NCI-H1105 (cell line): ENCODE data around the gene SYT15.
"Not testable (repeated sequence)": the region's sequence is repeated elsewhere in the genome, so short reads cannot be mapped to it uniquely, and the experiment has no call there.

Experiments
- DNase-seq: peaks from one replicate; lab custom pipeline; 2025; lab: John Stamatoyannopoulos, UW

The SYT15 gene

GRCh38 chr10:46556515-46557318, 22.2 kb upstream of the SYT15 start, which contains the start of gene GPRIN2:
Gene GPRIN2 (minus strand): TSS chr10:46556658. CDS start chr10:46550736, 5,922 bp downstream.
- DNase-seq: no peak

GRCh38 chr10:46557319-46558121, 21.4 kb upstream of the SYT15 start:
- DNase-seq: no peak

- DNase-seq: no peak
Observed at GRCh38 chr10:46558122-46558391, 20.9 kb upstream of the SYT15 start.

GRCh38 chr10:46558392-46559185, 20.3 kb upstream of the SYT15 start:
- DNase-seq: no peak

- DNase-seq: no peak
Observed at GRCh38 chr10:46559231-46559671, 19.7 kb upstream of the SYT15 start.

DNA sequence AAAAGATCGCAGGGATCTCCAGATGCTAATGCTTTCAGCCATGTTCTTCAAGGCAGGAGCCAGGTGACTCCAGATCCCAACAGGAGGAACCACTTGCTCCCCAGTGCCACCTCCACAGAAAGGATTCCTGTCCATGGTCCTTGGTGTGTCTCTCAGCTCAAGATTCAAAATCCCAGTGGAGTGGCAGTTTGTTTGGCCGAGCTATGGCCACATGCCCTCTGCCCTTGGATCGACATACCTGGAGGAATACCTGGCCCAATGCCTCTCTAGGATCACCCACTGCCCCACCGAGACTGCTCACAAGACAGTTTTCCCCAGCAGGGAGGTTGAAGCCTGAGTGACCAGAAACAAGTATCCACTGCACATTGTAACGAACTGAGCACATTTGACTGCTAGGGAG, 18.5 kb upstream of the SYT15 start:
- no peak for DNase-seq

- no peak for DNase-seq
Observed at GRCh38 chr10:46560952-46561351, 18.0 kb upstream of the SYT15 start.

- DNase-seq: not testable (repeated sequence)
Observed at GRCh38 chr10:46565591-46566332, 13.2 kb upstream of the SYT15 start.

DNA sequence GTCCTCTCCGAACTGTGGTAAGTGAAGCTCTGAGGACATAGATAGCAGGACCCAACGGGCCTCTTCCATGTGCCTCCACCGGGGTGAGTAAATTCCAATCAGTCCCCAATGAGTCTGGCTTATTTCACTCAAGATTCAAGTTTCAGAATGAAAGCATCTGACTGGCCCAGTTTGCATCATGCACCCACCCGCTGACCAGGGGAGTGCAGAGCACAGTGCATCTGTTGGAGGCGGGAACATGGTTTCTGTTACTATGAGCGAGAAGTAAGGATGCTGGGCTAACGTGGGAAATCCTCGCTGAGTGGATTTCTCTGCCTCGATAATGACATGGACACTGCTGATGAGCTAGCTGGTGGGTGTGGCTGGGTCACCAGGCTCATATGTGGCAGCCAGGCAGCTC, 11.8 kb upstream of the SYT15 start:
- DNase-seq: not testable (repeated sequence)

DNA sequence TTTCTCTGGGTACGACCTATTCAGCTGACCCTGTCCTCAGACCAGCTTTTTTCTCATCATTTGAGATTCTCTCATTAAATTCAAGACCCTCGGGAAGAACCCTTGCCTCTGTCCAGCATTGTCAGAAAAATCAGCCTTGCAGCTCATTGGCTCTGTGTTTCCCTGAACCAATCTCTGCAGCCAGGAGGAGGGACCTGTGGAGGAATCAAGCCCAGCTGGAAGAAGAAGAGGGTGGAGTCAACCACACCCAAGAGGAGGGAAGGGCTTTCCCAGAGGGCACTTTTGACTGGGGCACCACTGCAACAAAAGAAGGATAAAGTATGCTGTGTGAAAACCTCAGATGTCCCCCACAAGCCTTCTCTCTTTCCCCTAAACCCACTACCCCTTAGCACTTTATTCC, 8.3 kb upstream of the SYT15 start:
- not testable (repeated sequence) for DNase-seq

DNA sequence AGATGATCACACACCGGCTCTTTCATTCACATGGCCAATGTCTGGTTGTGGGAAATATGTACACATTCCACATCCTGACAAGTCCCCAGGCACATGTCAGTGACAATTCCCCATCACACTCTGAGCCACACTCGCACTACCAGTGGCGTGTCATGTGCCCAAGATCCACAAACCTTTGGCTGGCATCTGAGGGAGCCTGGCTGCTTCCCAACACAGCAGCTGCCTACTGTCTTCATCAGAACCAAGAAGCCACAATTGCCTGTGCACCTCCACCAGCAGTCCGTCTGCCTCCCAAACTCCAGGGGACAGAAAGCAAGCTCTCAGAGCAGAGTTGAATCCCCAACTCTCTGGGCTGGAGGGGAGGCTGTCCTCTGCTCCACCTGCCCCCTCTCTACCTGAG, 6.2 kb upstream of the SYT15 start:
- DNase-seq: not testable (repeated sequence)

DNA sequence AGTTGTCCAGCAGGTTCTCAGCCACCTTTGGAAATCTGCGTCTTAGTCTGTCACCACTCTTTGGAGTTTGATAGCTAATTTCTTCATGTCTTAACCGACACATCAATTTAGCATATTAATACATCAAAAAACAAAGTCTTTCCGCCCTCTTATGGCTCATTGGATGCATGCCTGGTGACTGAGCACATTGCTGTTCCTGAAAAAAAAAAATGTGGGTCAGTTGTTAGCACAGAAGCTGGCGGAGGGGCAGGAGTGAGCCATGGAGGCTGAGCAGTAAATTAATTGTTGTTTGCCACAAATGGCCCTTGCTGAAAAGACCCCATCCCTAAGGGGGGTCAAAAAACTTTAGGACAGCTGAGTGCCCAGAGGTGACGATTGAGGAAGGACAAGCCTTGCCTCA, 5.6 kb upstream of the SYT15 start:
- DNase-seq: not testable (repeated sequence)

DNA sequence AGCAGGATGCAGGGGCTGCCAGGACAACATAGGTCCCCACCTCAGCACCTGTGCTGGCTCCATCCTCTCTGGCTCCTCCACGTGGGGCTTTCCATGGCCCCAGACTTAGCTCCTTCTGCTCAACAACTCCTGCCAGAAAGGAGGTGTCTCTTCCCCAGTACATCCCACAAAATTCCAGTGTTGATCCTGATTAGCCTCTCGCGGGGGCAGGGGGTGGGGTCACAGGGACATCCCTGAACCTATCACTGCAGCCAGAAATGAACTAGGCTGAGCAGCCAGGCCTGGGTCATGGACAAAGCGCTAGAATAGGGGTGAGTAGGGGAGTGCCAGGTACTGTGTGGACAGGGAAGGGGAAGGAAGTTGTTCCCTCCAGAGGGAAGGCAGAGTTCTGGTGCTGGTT, 5.0 kb upstream of the SYT15 start:
- DNase-seq: not testable (repeated sequence)

DNA sequence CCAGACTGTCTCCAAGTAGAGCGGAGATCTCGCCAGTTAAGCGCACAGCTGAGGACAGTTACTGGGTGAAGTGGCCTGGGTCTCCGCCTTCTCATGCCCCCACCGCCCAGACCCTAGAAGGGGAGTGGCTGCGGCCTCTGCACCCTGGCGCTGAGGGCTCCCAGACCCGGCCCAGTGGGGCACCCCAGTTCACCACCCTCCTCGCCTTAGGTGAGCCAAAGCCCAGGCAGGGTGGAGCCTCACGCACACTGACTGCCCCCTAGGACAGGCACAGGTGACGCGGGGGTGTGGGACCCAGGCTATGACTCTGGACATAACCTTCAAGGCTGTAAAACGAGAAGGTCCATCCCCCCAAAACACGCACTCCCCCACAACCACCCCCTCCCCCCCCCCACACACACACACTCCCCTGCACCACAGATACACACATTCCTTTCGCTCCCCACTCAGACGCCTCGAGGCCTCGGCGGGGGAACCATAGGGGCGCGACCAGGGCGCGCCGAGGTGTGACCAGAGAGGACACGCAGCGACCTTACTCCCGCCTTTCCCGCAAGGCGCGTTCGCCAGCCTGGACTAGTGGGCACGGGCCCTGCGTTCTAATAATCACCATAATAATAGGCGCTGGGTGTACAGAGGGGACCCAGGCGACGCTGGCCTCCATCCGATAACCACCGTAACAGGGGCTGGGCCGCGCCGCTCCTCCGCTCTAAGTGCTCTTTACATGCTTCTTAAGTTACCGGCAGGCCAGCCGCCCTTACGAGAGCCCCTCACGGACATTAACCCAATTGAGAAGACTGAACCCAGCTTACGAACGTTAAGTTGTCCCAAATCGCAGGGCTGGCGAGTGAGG, 1.1 kb upstream of the SYT15 start:
- DNase-seq: not testable (repeated sequence)

DNA sequence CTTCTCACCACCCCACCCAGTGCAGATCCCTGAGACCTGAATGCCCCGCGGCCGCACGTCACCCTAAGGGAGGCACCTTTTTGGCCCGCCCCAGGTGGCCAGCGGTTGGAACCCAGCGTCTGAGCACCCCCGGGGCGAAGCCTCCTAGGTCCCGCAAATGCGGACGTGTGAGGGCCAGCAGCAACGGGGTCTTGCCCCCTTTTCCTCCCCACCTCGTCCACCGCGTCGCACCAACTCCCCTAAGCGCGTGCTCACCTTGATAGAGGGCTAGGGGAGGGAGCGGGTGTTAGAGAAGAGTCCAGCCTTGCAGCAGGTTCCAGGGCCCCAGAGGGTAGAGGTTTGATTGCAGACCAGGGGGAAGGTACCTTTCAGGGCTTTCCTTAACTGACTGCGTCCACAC, 450 bp downstream of the SYT15 start:
- DNase-seq: not testable (repeated sequence)

GRCh38 chr10:46581997-46582396, 3.1 kb downstream of the SYT15 start:
- DNase-seq: not testable (repeated sequence)

DNA sequence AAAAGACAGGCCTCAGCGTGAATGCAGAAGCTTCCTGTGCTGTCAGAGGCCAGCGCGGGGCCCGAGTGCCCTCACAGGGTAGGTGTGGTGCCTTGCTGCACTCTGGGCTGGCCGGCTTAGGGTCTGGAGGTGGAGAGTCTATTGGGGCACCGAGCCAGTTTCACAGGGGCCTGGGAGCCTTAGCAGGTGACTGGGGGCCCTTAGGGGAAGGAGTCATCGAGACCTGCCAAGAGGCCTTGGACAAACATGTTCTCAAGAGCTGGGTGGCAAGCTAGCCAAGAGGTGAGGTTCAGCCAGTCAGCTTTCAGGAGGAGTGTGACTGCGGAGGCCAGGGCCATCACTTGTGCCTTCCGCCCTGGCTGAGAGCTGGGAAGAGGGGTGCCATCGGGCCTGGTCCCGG, 3.6 kb downstream of the SYT15 start:
- not testable (repeated sequence) for DNase-seq

- not testable (repeated sequence) for DNase-seq
Observed at GRCh38 chr10:46584196-46584595, 5.3 kb downstream of the SYT15 start.

DNA sequence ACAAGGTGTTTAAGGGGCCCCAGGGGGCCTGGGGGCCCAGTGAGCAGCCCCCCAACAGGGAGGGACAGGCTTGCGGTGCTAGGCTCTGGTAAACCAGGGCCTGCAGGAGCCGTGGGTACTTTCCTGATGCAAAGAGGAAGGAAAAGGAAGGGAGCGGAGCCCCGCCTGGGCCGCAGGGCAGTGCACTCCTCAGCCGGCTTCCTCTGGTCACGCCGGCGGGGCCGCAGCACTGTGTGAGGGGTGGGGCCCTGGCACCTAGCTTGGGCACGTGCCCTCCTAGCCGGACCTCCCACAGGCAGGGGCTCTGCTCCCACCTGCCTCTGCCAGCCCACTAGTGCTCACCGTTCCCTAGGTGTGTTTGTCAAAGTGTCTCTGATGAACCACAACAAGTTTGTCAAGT, 6.3 kb downstream of the SYT15 start:
- DNase-seq: not testable (repeated sequence)

GRCh38 chr10:46587546-46587945, 8.6 kb downstream of the SYT15 start:
- not testable (repeated sequence) for DNase-seq

DNA sequence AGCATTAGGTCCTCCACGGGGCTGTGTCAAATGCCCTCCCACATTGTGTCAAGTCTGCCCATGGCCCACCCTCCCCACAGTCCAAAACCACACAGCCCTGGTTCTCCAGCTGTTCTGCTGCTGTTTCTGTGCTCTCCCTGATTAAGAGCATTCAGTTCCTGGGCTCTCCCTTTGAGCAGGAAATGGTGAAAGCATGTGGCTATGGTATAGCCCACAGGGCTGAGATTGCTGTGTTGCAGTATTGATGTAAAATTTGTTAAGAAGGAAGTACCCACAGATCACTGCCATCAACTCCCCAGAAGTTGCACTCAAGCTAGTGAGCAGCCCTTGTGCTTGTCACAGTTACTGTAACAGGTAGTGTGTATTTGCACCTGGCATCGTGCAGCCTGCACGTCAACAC, 9.3 kb downstream of the SYT15 start:
- not testable (repeated sequence) for DNase-seq
